PC-3 (cell line): ENCODE results near the gene RSKR. TPM values are rescaled to one million over a fixed set of nuclear protein-coding genes. Genes with fewer than 3 reads are reported as not detected.

Source experiments
- ATAC-seq: fragments of 200-7000 bp; cut with Tn5 transposase; 2 replicates; pipeline ENCODE4 v1.9.1; 2020; ENCODE audit warnings: mild to moderate bottlenecking, moderate library complexity
- BruUV-seq: library from RNA; stranded (reverse); fragments of 400-500 nt; replicated peaks from 2 replicates; lab custom pipeline; 2021; lab: Mats Ljungman, UMichigan
- CTCF ChIA-PET: fragments of 300-600 bp; sonication (Branson Sonifier 250); formaldehyde crosslinking; loops from one replicate; lab custom pipeline; 2022; ENCODE audit warnings: antibody characterized with exemption; lab: Charles Lee
- POLR2A ChIA-PET: fragments of 300-600 bp; sonication (Branson Sonifier 250); formaldehyde crosslinking; loops from one replicate; lab custom pipeline; 2022; ENCODE audit warnings: antibody characterized with exemption; ENCODE audit not compliant: unreplicated experiment; lab: Charles Lee
- DNase-seq: peaks from one replicate; pipeline ENCODE4 v3.0.0-alpha.2; 2015
- H2AFZ ChIP-seq: fragments of 300-600 bp; sonication (generic); 2 replicates; pipeline ENCODE4 v1.6.0; 2016; ENCODE audit warnings: antibody characterized with exemption, low read length
- H3F3A ChIP-seq: fragments of 300-600 bp; sonication (generic); one replicate; pipeline ENCODE4 v1.6.0; 2017; ENCODE audit warnings: antibody characterized with exemption, low read length, control low read depth, mild to moderate bottlenecking; ENCODE audit not compliant: unreplicated experiment
- H3K27ac ChIP-seq: fragments of 300-600 bp; sonication (generic); 2 replicates; pipeline ENCODE4 v1.5.1; 2016; ENCODE audit warnings: mild to moderate bottlenecking, low read length
- H3K27me3 ChIP-seq: fragments of 300-600 bp; sonication (generic); 2 replicates; pipeline ENCODE4 v1.6.1; 2016; ENCODE audit warnings: low read length, mixed read lengths
- H3K36me3 ChIP-seq: fragments of 300-600 bp; sonication (generic); 2 replicates; pipeline ENCODE4 v1.6.1; 2016; ENCODE audit warnings: low read depth, mixed run types, low read length, mixed read lengths
- H3K4me1 ChIP-seq: fragments of 300-600 bp; sonication (generic); 2 replicates; pipeline ENCODE4 v1.5.1; 2016; ENCODE audit warnings: low read length; ENCODE audit not compliant: insufficient read depth
- H3K4me2 ChIP-seq: fragments of 300-600 bp; sonication (generic); 2 replicates; pipeline ENCODE4 v1.6.0; 2016; ENCODE audit warnings: low read length
- H3K4me3 ChIP-seq: fragments of 300-600 bp; sonication (generic); 2 replicates; pipeline ENCODE4 v1.5.1; 2016; ENCODE audit warnings: mild to moderate bottlenecking, low read length, mixed read lengths
- H3K79me2 ChIP-seq: fragments of 300-600 bp; sonication (generic); 2 replicates; pipeline ENCODE4 v1.6.1; 2017; ENCODE audit warnings: low read length, mixed read lengths
- H3K9ac ChIP-seq: fragments of 300-600 bp; sonication (generic); 2 replicates; pipeline ENCODE4 v1.6.0; 2016; ENCODE audit warnings: mild to moderate bottlenecking, low read length
- H3K9me2 ChIP-seq: fragments of 300-600 bp; sonication (generic); replicated peaks from 2 replicates; pipeline ENCODE4 v1.6.1; 2016; ENCODE audit warnings: mixed run types, low read length, mixed read lengths
- H3K9me3 ChIP-seq: fragments of 300-600 bp; sonication (generic); 2 replicates; pipeline ENCODE4 v1.6.1; 2016; ENCODE audit warnings: low read length, mixed read lengths
- H4K20me1 ChIP-seq: fragments of 300-600 bp; sonication (generic); 2 replicates; pipeline ENCODE4 v1.6.1; 2016; ENCODE audit warnings: low read length, mixed read lengths
- CTCF ChIP-seq: fragments of 300-600 bp; sonication (generic); conservative IDR thresholded peaks from 2 replicates; pipeline ENCODE4 v1.5.1; 2017; ENCODE audit warnings: antibody characterized with exemption, low read depth, mild to moderate bottlenecking, low read length
- EZH2 ChIP-seq: fragments of 300-600 bp; sonication (generic); IDR thresholded peaks from one replicate; pipeline ENCODE4 v1.6.1; 2017; ENCODE audit warnings: antibody characterized with exemption, mild to moderate bottlenecking, low read length; ENCODE audit not compliant: unreplicated experiment
- EZH2phosphoT487 ChIP-seq: fragments of 300-600 bp; sonication (generic); IDR thresholded peaks from 2 replicates; pipeline ENCODE4 v1.6.1; 2018; ENCODE audit warnings: mild to moderate bottlenecking, antibody characterized with exemption, low read length, borderline replicate concordance
- intact Hi-C: fragments of 100-400 bp; cut with micrococcal nuclease; formaldehyde crosslinking; loops from 2 replicates; pipeline ENCODE4 v1.9.0; 2023
- total RNA-seq: library from RNA; depleted of rRNA; stranded (reverse); fragments of >200 nt; gene quantifications from 2 replicates; pipeline ENCODE4 v1.2.3, GENCODE V29; 2014

The RSKR gene
- total RNA-seq, 1 experiment from 2014 or later = 7.2 TPM

- ATAC-seq (no peak), DNase-seq (no peak)
- no peaks in the 10 kb centered on the region for H3K9me3 ChIP-seq
- no peaks in the 10 kb centered on the region for H3K9me2 ChIP-seq
- peaks cover 9% of the 10 kb centered on the region for H3F3A ChIP-seq
- peak overlapping the region; percentile 98 for H3K27ac ChIP-seq
- TF ChIP-seq CTCF = no peak
- no peak for TF ChIP-seq EZH2phosphoT487
- no peak for TF ChIP-seq EZH2
- BruUV-seq = TSS peak; percentile 68
- H3K36me3 ChIP-seq = 0 out of 2 replicates have a peak, but pooled peaks cover under 1% of the 10 kb centered on the region
- intact Hi-C loops = no loop called here
- no peaks in the 10 kb centered on the region for H3K27me3 ChIP-seq
- CTCF ChIA-PET = no interaction called here
- peak overlapping the region; percentile 98 for H2AFZ ChIP-seq
- peak overlapping the region; percentile 91 for H3K9ac ChIP-seq
- H3K4me3 ChIP-seq = peak overlapping the region; percentile 98
- peaks cover 22% of the 10 kb centered on the region for H3K79me2 ChIP-seq
- peaks cover 8% of the 10 kb centered on the region; the same call in 1 of the 2 replicates for H3K4me1 ChIP-seq
- H3K4me2 ChIP-seq = peak overlapping the region; percentile 99
- H4K20me1 ChIP-seq = no peaks in the 10 kb centered on the region
- POLR2A ChIA-PET = no interaction called here
These were observed 15.6 kb downstream of the RSKR start for GRCh38 chr17:28598389-28598788.

GRCh38 chr17:28597606-28598383 lies 16.2 kb downstream of the RSKR start:
- Histone ChIP-seq H3K27me3 (no peaks in the 10 kb centered on the region), H3K4me1 (peaks cover 8% of the 10 kb centered on the region; the same call in 1 of the 2 replicates), H3K9me2 (no peaks in the 10 kb centered on the region), H3K27ac (peak overlapping the region; percentile 98), H3K9ac (peak overlapping the region; percentile 91), H2AFZ (peak overlapping the region; percentile 11), H3K36me3 (peaks cover 6% of the 10 kb centered on the region; the same call in 1 of the 2 replicates), H4K20me1 (no peaks in the 10 kb centered on the region), H3K79me2 (peaks cover 28% of the 10 kb centered on the region), H3K9me3 (no peaks in the 10 kb centered on the region), H3K4me2 (peak overlapping the region; percentile 99), H3K4me3 (peak overlapping the region; percentile 98), H3F3A (peaks cover 9% of the 10 kb centered on the region)
- ATAC-seq (no peak), DNase-seq (peak; percentile 25)
- no peak for TF ChIP-seq EZH2phosphoT487
- TF ChIP-seq CTCF = no peak
- no peak for TF ChIP-seq EZH2
- ChIA-PET CTCF (no interaction called here), POLR2A (no interaction called here)
- no TSS peak for BruUV-seq
- intact Hi-C loops = no loop called here

- CTCF ChIA-PET = no interaction called here
- no TSS peak for BruUV-seq
These were observed 21.7 kb downstream of the RSKR start for GRCh38 chr17:28592260-28592659.

More at GRCh38 chr17:28592260-28592659, 21.7 kb downstream of the RSKR start:
- Histone ChIP-seq H3K4me3 (no peak overlapping the region), H3K4me1 (no peaks in the 10 kb centered on the region; the same call in 1 of the 2 replicates), H3K4me2 (no peak overlapping the region), H3F3A (no peaks in the 10 kb centered on the region), H3K9me3 (no peaks in the 10 kb centered on the region), H3K9ac (no peak overlapping the region), H3K79me2 (peaks cover 15% of the 10 kb centered on the region), H4K20me1 (no peaks in the 10 kb centered on the region), H3K36me3 (peaks cover 19% of the 10 kb centered on the region), H3K27me3 (no peaks in the 10 kb centered on the region), H2AFZ (no peak overlapping the region), H3K9me2 (no peaks in the 10 kb centered on the region), H3K27ac (no peak overlapping the region)
- TF ChIP-seq EZH2 (no peak), CTCF (no peak), EZH2phosphoT487 (no peak)
- DNase-seq (no peak), ATAC-seq (no peak)
- intact Hi-C loops = no loop called here
- POLR2A ChIA-PET = no interaction called here
